Right lobe of liver (tissue), 4 donors: Measurements from ENCODE around the gene TMC2.

ENCODE experiments used
- CTCF ChIP-seq, 4 donors: fragments of 200-600 bp in 3 of 4; fragments of 450-650 bp in 1 of 4; IDR thresholded peaks; one replicate each; pipeline versions ENCODE4 v1.5.1 to v1.8.0; 2016 to 2022; ENCODE audit warnings: antibody characterized with exemption in 4 of 4, mild to moderate bottlenecking in 2 of 4
- POLR2A ChIP-seq: fragments of 450-650 bp; IDR thresholded peaks from one replicate; pipeline ENCODE4 v1.6.1; 2017; ENCODE audit warnings: antibody characterized with exemption, mild to moderate bottlenecking
- donor health status: DM: no; HTN: no; CAD: no.
- donor health status: DM: no; HTN: no; CAD: no.
- donor health status: DM: no; HTN: yes; CAD: no.

GRCh38 chr20:2619337-2619736, 83.0 kb downstream of the TMC2 start:
- TF ChIP-seq CTCF (IDR thresholded peaks at IDR 0.05) (no peak), POLR2A (no peak)
